Measurements from ENCODE around the gene RLN2.
A peak's percentile ranks its signal among the peaks of the same experiment; 100 is the strongest.
"Not testable (repeated sequence)": the region's sequence is repeated elsewhere in the genome, so short reads cannot be mapped to it uniquely, and the experiment has no call there.

Gene RLN2

DNA sequence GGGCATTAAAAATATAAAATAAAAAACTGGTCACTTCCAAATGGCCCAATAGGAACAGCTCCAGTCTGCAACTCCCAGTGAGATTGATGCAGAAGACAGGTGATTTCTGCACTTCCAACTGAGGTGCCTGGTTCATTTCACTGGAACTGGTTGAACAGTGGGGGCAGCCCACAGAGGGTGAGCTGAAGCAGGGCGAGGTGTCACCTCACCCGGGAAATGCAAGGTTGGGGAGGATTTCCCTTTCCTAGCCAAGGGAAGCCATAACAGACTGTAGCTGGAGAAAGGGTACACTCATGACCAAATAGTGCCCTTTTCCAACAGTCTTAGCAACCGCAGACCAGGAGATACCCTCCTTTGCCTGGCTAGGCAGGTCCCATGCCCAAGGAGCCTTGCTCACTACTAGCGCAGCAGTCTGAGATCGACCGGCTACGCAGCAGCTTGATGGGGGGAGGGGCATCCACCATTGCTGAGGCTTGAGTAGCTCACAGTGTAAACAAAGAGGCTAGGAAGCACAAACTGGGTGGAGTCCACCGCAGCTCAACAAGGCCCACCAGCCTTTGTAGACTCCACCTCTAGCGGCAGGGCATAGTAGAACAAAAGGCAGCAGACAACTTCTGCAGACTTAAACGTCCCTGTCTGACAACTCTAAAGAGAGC is 22.5 kb upstream of the RLN2 start:
- peaks cover 0 to 5% (median 0%) of the 10 kb centered on the region in 5 experiments for H3K9me3 ChIP-seq (ENCODE audit: control extremely low read depth in 1 of 5, control insufficient read depth in 4 of 5, insufficient read depth in 2 of 5, low read depth in 1 of 5, low read length in 4 of 5)
- 100% methylated on average over 10 of the region's 10 CpGs for WGBS (ENCODE audit: insufficient coverage)
- ChIA-PET POLR2A (interaction anchor here (1.2 kb wide), 1 partner anchor 51 kb away, joined by 4 read pairs; no protein-coding TSS in a partner anchor), CTCF (no interaction called here)
- no peak overlapping the region for H3K4me3 ChIP-seq (ENCODE audit: control insufficient read depth in 1 of 7, extremely low read depth in 1 of 7, insufficient read depth in 4 of 7, low read depth in 2 of 7, low read length in 6 of 7)
- no peak for DNase-seq
- H3K36me3 ChIP-seq (ENCODE audit: control insufficient read depth in 4 of 4, insufficient read depth in 4 of 4, low read length in 3 of 4), result no peaks in the 10 kb centered on the region
- H3K27me3 ChIP-seq (replicated peaks in 2 of 5; ENCODE audit: control insufficient read depth in 4 of 5, insufficient read depth in 5 of 5, low read length in 4 of 5), result no peaks in the 10 kb centered on the region
- H3K27ac ChIP-seq (ENCODE audit: insufficient read depth in 1 of 2, low read depth in 1 of 2, low read length in 2 of 2, poor library complexity in 1 of 2, severe bottlenecking in 2 of 2), result no peak overlapping the region
- no peaks in the 10 kb centered on the region for H3K4me1 ChIP-seq (ENCODE audit: control extremely low read depth in 1 of 4, control insufficient read depth in 4 of 4, insufficient read depth in 4 of 4, low read length in 3 of 4)

GRCh38 chr9:5326187-5326586 is 21.7 kb upstream of the RLN2 start:
- no peak overlapping the region for H3K4me3 ChIP-seq (ENCODE audit: control insufficient read depth in 1 of 7, extremely low read depth in 1 of 7, insufficient read depth in 4 of 7, low read depth in 2 of 7, low read length in 6 of 7)
- DNase-seq, result no peak
- peaks cover 0 to 6% (median 0%) of the 10 kb centered on the region in 4 experiments for H3K4me1 ChIP-seq (ENCODE audit: control extremely low read depth in 1 of 4, control insufficient read depth in 4 of 4, insufficient read depth in 4 of 4, low read length in 3 of 4)
- no peaks in the 10 kb centered on the region for H3K27me3 ChIP-seq (replicated peaks in 2 of 5; ENCODE audit: control insufficient read depth in 4 of 5, insufficient read depth in 5 of 5, low read length in 4 of 5)
- no peaks in the 10 kb centered on the region for H3K36me3 ChIP-seq (ENCODE audit: control insufficient read depth in 4 of 4, insufficient read depth in 4 of 4, low read length in 3 of 4)
- POLR2A ChIA-PET, result interaction anchor here (1.2 kb wide), 1 partner anchor 51 kb away, joined by 4 read pairs; no protein-coding TSS in a partner anchor
- CTCF ChIA-PET, result no interaction called here
- peaks cover 0 to 4% (median 0%) of the 10 kb centered on the region in 5 experiments for H3K9me3 ChIP-seq (ENCODE audit: control extremely low read depth in 1 of 5, control insufficient read depth in 4 of 5, insufficient read depth in 2 of 5, low read depth in 1 of 5, low read length in 4 of 5)
- H3K27ac ChIP-seq (ENCODE audit: insufficient read depth in 1 of 2, low read depth in 1 of 2, low read length in 2 of 2, poor library complexity in 1 of 2, severe bottlenecking in 2 of 2), result no peak overlapping the region

GRCh38 chr9:5321601-5322000 is 17.1 kb upstream of the RLN2 start:
- H3K4me3 ChIP-seq (ENCODE audit: control insufficient read depth in 1 of 7, extremely low read depth in 1 of 7, insufficient read depth in 4 of 7, low read depth in 2 of 7, low read length in 6 of 7); H3K4me1 ChIP-seq (ENCODE audit: control extremely low read depth in 1 of 4, control insufficient read depth in 4 of 4, insufficient read depth in 4 of 4, low read length in 3 of 4); H3K9me3 ChIP-seq (ENCODE audit: control extremely low read depth in 1 of 5, control insufficient read depth in 4 of 5, insufficient read depth in 2 of 5, low read depth in 1 of 5, low read length in 4 of 5); H3K27me3 ChIP-seq (replicated peaks in 2 of 5; ENCODE audit: control insufficient read depth in 4 of 5, insufficient read depth in 5 of 5, low read length in 4 of 5); H3K27ac ChIP-seq (ENCODE audit: insufficient read depth in 1 of 2, low read depth in 1 of 2, low read length in 2 of 2, poor library complexity in 1 of 2, severe bottlenecking in 2 of 2); POLR2A ChIA-PET; H3K36me3 ChIP-seq (ENCODE audit: control insufficient read depth in 4 of 4, insufficient read depth in 4 of 4, low read length in 3 of 4): not testable (repeated sequence)
- no CpG with 5 or more reads among the region's 1 CpG for WGBS (ENCODE audit: insufficient coverage)
- CTCF ChIA-PET, result interaction anchor here (1.2 kb wide), 1 partner anchor 25 kb away, joined by 3 read pairs; no protein-coding TSS in a partner anchor
- peak in 2 of 3 donors; percentile 6 to 43 for DNase-seq

DNA sequence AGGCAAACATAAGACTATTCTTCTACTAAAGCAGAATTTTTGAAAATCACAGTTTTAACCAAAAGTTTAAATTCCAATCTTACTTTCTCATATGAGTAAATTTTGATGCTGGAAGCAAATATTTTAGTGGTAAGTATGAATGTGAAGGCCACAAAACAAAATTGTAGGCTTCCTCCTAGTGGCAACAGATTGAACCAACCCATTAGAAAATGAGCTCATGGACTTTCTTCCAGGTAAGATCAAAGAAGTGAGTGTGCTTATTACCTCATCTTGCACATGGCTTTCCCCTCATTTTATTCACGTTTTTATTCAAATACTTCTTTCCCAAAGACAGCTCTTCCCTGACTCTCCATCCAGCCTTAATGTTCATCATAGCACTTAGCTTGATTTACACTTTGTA is 16.5 kb upstream of the RLN2 start:
- Histone ChIP-seq H3K27ac (ENCODE audit: insufficient read depth in 1 of 2, low read depth in 1 of 2, low read length in 2 of 2, poor library complexity in 1 of 2, severe bottlenecking in 2 of 2) (no peak overlapping the region), H3K4me3 (ENCODE audit: control insufficient read depth in 1 of 7, extremely low read depth in 1 of 7, insufficient read depth in 4 of 7, low read depth in 2 of 7, low read length in 6 of 7) (no peak overlapping the region), H3K4me1 (ENCODE audit: control extremely low read depth in 1 of 4, control insufficient read depth in 4 of 4, insufficient read depth in 4 of 4, low read length in 3 of 4) (peaks cover 0 to 6% (median 0%) of the 10 kb centered on the region in 4 experiments), H3K9me3 (ENCODE audit: control extremely low read depth in 1 of 5, control insufficient read depth in 4 of 5, insufficient read depth in 2 of 5, low read depth in 1 of 5, low read length in 4 of 5) (peaks cover 0 to 4% (median 0%) of the 10 kb centered on the region in 5 experiments), H3K36me3 (ENCODE audit: control insufficient read depth in 4 of 4, insufficient read depth in 4 of 4, low read length in 3 of 4) (no peaks in the 10 kb centered on the region), H3K27me3 (replicated peaks in 2 of 5; ENCODE audit: control insufficient read depth in 4 of 5, insufficient read depth in 5 of 5, low read length in 4 of 5) (no peaks in the 10 kb centered on the region)
- POLR2A ChIA-PET, result no interaction called here
- peak in 2 of 3 donors; percentile 17 to 46 for DNase-seq
- WGBS (ENCODE audit: insufficient coverage), result 86% methylated on average over 1 of the region's 1 CpG
- CTCF ChIA-PET, result interaction anchor here (1.2 kb wide), 1 partner anchor 24 kb away, joined by 3 read pairs; no protein-coding TSS in a partner anchor

DNA sequence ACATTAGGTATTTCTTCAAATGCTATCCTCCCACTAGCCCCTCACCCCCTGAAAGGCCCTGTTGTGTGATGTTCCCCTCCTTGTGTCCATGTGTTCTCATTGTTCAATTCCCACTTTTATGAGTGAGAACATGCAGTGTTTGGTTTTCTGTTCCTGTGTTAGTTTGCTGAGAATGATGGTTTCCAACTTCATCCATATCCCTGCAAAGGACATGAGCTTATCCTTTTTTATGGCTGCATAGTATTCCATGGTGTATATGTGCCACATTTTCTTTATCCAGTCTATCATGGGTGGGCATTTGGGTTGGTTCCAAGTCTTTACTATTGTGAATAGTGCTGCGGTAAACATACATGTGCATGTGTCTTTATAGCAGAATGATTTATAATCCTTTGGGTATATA is 11.9 kb upstream of the RLN2 start:
- H3K27ac ChIP-seq (ENCODE audit: insufficient read depth in 1 of 2, low read depth in 1 of 2, low read length in 2 of 2, poor library complexity in 1 of 2, severe bottlenecking in 2 of 2); H3K4me3 ChIP-seq (ENCODE audit: control insufficient read depth in 1 of 7, extremely low read depth in 1 of 7, insufficient read depth in 4 of 7, low read depth in 2 of 7, low read length in 6 of 7); H3K27me3 ChIP-seq (replicated peaks in 2 of 5; ENCODE audit: control insufficient read depth in 4 of 5, insufficient read depth in 5 of 5, low read length in 4 of 5); DNase-seq; POLR2A ChIA-PET; H3K4me1 ChIP-seq (ENCODE audit: control extremely low read depth in 1 of 4, control insufficient read depth in 4 of 4, insufficient read depth in 4 of 4, low read length in 3 of 4); H3K36me3 ChIP-seq (ENCODE audit: control insufficient read depth in 4 of 4, insufficient read depth in 4 of 4, low read length in 3 of 4); CTCF ChIA-PET: not testable (repeated sequence)
- H3K9me3 ChIP-seq (ENCODE audit: control extremely low read depth in 1 of 5, control insufficient read depth in 4 of 5, insufficient read depth in 2 of 5, low read depth in 1 of 5, low read length in 4 of 5), result peaks cover 0 to 22% (median 5%) of the 10 kb centered on the region in 5 experiments
- no CpG with 5 or more reads among the region's 1 CpG for WGBS (ENCODE audit: insufficient coverage)

DNA sequence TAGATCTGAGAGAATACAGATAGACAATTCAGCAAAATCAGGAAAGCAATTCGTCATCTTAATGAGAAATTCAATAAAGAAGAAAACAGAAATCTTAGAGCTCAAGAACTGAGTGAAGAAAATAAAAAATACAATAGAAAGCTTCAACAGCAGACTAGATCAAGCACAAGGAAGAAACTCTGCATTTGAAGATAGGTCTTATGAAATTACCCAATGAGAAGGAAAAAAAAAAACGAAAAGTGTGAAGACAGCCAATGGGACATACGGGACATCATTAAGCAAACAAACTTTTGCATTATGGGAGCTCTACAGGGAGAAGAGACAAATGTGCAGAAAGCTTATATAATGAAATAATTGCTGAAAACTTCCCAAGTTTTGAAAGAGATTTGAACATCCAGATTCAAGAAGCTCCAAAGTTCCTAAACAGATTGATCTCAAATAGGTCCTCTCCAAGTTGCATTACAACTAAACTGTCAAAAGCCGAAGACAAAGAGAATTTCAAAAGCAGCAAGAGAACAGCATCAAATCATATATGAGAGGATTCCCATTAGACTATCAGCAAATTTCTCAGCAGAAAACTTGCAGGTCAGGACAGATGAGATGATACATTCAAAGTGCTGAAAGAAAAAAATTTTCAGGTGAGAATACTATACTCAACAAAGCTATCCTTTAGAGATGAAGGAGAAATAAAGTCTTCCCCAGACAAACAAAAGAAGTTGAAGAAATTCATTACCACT is 10.8 kb upstream of the RLN2 start:
- Histone ChIP-seq H3K4me3 (ENCODE audit: control insufficient read depth in 1 of 7, extremely low read depth in 1 of 7, insufficient read depth in 4 of 7, low read depth in 2 of 7, low read length in 6 of 7) (no peak overlapping the region), H3K4me1 (ENCODE audit: control extremely low read depth in 1 of 4, control insufficient read depth in 4 of 4, insufficient read depth in 4 of 4, low read length in 3 of 4) (no peaks in the 10 kb centered on the region), H3K9me3 (ENCODE audit: control extremely low read depth in 1 of 5, control insufficient read depth in 4 of 5, insufficient read depth in 2 of 5, low read depth in 1 of 5, low read length in 4 of 5) (peaks cover 0 to 22% (median 5%) of the 10 kb centered on the region in 5 experiments), H3K27me3 (replicated peaks in 2 of 5; ENCODE audit: control insufficient read depth in 4 of 5, insufficient read depth in 5 of 5, low read length in 4 of 5) (no peaks in the 10 kb centered on the region), H3K36me3 (ENCODE audit: control insufficient read depth in 4 of 4, insufficient read depth in 4 of 4, low read length in 3 of 4) (peaks cover 0 to 4% (median 1%) of the 10 kb centered on the region in 4 experiments), H3K27ac (ENCODE audit: insufficient read depth in 1 of 2, low read depth in 1 of 2, low read length in 2 of 2, poor library complexity in 1 of 2, severe bottlenecking in 2 of 2) (no peak overlapping the region)
- DNase-seq, result no peak
- ChIA-PET CTCF (no interaction called here), POLR2A (interaction anchor here (0.7 kb wide), 1 partner anchor 234 kb away, joined by 6 read pairs; no protein-coding TSS in a partner anchor)
- WGBS (ENCODE audit: insufficient coverage), result 100% methylated on average over 2 of the region's 4 CpGs

DNA sequence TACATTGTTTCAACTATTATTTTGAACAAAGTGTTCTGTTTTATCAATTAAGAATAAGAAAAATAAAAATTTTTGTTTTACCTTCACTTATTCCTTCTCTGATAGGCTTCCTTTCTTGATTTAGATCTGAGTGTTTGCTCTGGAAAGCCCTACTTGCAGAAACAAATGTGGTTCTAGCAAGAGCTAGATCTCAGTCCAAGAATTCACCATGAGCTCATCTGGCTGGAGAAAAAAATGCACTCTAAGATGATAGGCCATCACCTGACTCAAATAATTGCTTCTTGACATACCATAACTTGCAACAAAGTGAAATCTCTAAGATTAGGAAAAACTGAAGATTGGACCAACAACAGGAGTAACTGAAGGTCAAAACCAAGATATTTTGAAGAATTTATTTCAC is 6.3 kb upstream of the RLN2 start:
- H3K4me3 ChIP-seq (ENCODE audit: control insufficient read depth in 1 of 7, extremely low read depth in 1 of 7, insufficient read depth in 4 of 7, low read depth in 2 of 7, low read length in 6 of 7), result no peak overlapping the region
- no peaks in the 10 kb centered on the region for H3K27me3 ChIP-seq (replicated peaks in 2 of 5; ENCODE audit: control insufficient read depth in 4 of 5, insufficient read depth in 5 of 5, low read length in 4 of 5)
- H3K4me1 ChIP-seq (ENCODE audit: control extremely low read depth in 1 of 4, control insufficient read depth in 4 of 4, insufficient read depth in 4 of 4, low read length in 3 of 4), result no peaks in the 10 kb centered on the region
- ChIA-PET CTCF (interaction anchor here (0.7 kb wide), 1 partner anchor 288 kb away, joined by 3 read pairs; no protein-coding TSS in a partner anchor), POLR2A (no interaction called here)
- no peak overlapping the region for H3K27ac ChIP-seq (ENCODE audit: insufficient read depth in 1 of 2, low read depth in 1 of 2, low read length in 2 of 2, poor library complexity in 1 of 2, severe bottlenecking in 2 of 2)
- DNase-seq, result no peak
- peaks cover 0 to 4% (median 1%) of the 10 kb centered on the region in 4 experiments for H3K36me3 ChIP-seq (ENCODE audit: control insufficient read depth in 4 of 4, insufficient read depth in 4 of 4, low read length in 3 of 4)
- peaks cover 0 to 17% (median 5%) of the 10 kb centered on the region in 5 experiments for H3K9me3 ChIP-seq (ENCODE audit: control extremely low read depth in 1 of 5, control insufficient read depth in 4 of 5, insufficient read depth in 2 of 5, low read depth in 1 of 5, low read length in 4 of 5)
